Measurements from ENCODE around the gene METTL25. TPM values are rescaled to one million over a fixed set of nuclear protein-coding genes. Genes with fewer than 3 reads are reported as not detected.

METTL25 gene
- total RNA-seq, 4 donors from 2014 or later, result 6.1 to 16.8 (median 12.3) TPM

DNA sequence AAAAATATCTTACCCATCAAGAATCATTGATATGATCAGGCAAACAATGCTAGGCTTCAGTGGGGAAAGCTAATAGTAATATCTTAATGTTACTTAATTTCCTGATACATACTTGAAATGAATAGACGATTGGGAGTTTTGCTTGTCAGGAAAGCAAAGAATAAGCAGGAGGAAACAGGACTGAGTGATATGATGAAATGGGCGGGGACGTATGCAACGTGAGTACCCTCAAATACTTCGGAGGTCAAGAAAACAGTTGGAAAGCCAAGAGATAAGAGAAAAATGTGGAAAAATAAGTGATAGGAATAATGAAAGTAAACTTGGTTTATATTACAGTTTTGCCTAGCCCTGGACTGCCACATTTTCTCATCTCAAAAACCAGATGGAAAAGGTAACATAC lies 49.2 kb downstream of the METTL25 start:
- peaks cover 0 to 16% (median 2%) of the 10 kb centered on the region in 3 donors for H3K36me3 ChIP-seq
- H3K4me1 ChIP-seq, result no peaks in the 10 kb centered on the region
- no peak overlapping the region for H3K27ac ChIP-seq
- H3K9me3 ChIP-seq, result no peaks in the 10 kb centered on the region
- TF ChIP-seq, protein P1, sequence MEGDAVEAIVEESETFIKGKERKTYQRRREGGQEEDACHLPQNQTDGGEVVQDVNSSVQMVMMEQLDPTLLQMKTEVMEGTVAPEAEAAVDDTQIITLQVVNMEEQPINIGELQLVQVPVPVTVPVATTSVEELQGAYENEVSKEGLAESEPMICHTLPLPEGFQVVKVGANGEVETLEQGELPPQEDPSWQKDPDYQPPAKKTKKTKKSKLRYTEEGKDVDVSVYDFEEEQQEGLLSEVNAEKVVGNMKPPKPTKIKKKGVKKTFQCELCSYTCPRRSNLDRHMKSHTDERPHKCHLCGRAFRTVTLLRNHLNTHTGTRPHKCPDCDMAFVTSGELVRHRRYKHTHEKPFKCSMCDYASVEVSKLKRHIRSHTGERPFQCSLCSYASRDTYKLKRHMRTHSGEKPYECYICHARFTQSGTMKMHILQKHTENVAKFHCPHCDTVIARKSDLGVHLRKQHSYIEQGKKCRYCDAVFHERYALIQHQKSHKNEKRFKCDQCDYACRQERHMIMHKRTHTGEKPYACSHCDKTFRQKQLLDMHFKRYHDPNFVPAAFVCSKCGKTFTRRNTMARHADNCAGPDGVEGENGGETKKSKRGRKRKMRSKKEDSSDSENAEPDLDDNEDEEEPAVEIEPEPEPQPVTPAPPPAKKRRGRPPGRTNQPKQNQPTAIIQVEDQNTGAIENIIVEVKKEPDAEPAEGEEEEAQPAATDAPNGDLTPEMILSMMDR (IDR thresholded peaks at IDR 0.05), result no peak
- no peak for TF ChIP-seq EP300 (IDR thresholded peaks at IDR 0.05)
- no peak for TF ChIP-seq POLR2A (IDR thresholded peaks at IDR 0.05)
- no peak overlapping the region for H3K4me3 ChIP-seq
- DNase-seq (ENCODE audit: low spot score in 2 of 2), result no peak
- no peaks in the 10 kb centered on the region for H3K27me3 ChIP-seq
- 71 to 81% methylated on average over 5 of the region's 5 CpGs for WGBS, 2 donors

DNA sequence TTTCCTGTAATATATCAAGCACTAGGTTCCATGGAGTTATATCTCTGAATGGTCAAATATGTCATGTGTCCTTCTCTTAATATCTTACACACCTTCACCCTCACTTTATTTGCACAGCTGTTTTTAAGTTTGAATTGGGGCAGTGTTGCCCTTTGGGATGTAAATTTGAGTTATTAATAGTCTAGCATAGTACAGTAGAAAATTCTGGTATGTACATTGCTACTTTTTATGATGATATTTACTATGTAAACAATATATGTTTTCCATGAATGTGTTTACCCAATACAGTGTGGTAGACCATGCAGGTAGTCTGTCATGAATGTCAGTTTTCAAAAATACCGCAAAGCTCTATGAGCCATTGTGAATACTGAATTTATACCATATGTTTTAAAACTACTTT lies 50.5 kb downstream of the METTL25 start:
- TF ChIP-seq POLR2A (IDR thresholded peaks at IDR 0.05) (no peak), EP300 (IDR thresholded peaks at IDR 0.05) (no peak)
- TF ChIP-seq, protein P1 (IDR thresholded peaks at IDR 0.05), result no peak
- DNase-seq (ENCODE audit: low spot score in 2 of 2), result no peak
- H3K9me3 ChIP-seq, result no peaks in the 10 kb centered on the region

DNA sequence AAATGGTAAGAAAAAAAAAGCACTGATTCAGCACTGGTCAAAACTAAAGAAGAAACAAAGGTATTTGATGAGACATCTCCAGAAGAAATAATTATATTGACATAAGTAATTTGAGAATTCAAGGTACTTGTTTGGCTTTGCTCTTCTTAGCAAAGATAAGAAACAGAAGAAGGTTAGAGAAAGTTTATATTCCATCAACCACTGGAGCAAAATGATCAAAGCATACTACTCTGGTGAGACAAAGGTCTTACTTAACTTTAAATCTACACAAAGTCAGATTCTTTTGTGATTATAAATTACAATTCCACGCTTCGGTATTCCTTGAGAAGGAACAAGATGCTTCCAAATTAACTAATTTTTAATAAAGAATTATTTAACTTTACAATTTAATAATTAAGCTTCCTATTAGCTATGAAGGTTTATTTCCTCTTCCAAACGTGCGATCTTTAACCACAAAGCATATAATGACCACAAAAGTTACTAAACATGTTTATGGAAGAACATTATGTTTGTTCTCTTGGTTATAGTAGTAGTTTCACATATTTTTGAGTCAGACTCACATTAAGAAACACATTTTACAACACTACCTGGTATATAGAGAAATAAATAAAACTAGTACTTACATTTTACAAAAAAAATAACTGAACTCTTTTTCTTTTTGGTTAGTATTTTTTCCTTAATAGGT lies 53.4 kb downstream of the METTL25 start:
- no peak overlapping the region for H3K27ac ChIP-seq
- no peaks in the 10 kb centered on the region for H3K4me1 ChIP-seq
- TF ChIP-seq POLR2A (IDR thresholded peaks at IDR 0.05) (no peak), EP300 (IDR thresholded peaks at IDR 0.05) (no peak)
- TF ChIP-seq, protein P1 (IDR thresholded peaks at IDR 0.05), result no peak
- peaks cover 0 to 7% (median 0%) of the 10 kb centered on the region in 3 donors for H3K36me3 ChIP-seq
- H3K27me3 ChIP-seq, result no peaks in the 10 kb centered on the region
- WGBS, 2 donors, result 87 to 89% methylated on average over 4 of the region's 4 CpGs
- no peak overlapping the region for H3K4me3 ChIP-seq
- no peak for DNase-seq (ENCODE audit: low spot score in 2 of 2)
- no peaks in the 10 kb centered on the region for H3K9me3 ChIP-seq

More for the DNA sequence above, 50.5 kb downstream of the METTL25 start:
- H3K4me1 ChIP-seq, result no peaks in the 10 kb centered on the region
- H3K4me3 ChIP-seq, result no peak overlapping the region
- peaks cover 0 to 16% (median 0%) of the 10 kb centered on the region in 3 donors for H3K36me3 ChIP-seq
- no peak overlapping the region for H3K27ac ChIP-seq
- 75 to 84% methylated on average over 1 of the region's 1 CpG for WGBS, 2 donors
- no peaks in the 10 kb centered on the region for H3K27me3 ChIP-seq

DNA sequence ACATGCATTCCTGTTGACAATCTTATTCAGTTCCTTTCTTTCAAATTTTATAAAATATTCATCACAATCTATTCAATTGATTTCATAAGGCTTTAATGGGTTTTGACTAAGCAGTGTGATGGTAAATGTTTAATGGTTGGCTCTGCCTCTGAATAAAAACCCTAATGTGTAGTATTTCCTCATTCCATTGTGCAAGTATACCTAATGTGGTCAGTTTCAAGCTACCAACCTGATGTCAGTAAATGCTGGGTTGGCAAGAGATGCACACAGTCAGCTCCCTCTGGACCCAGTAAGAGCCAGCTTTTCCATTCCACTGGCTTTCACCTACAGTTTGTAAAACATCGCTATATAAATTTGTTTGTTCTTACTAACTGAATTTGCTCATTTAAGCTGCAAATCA lies 53.9 kb downstream of the METTL25 start:
- WGBS, 2 donors, result 93 to 100% methylated on average over 1 of the region's 1 CpG

DNA sequence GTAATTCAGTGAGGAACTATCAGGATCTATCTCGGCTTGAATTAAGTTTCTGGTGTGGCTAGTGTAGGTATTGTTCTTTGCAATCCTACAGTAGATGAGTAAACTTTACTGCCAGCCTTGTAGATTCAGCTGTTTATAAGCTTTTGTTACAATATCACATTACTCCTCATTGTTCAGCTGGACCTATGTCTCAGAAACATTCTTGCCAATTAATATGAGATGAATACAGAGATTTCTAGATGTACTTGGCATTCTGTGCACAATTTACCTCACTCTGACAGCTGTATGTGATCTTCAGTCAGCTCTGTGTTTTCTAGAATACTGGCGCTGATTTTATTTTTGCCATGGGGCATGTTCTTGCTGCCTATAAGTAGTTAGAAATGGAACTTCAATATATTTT lies 55.7 kb downstream of the METTL25 start:
- H3K27ac ChIP-seq, result no peak overlapping the region
- H3K4me3 ChIP-seq, result no peak overlapping the region
- no peak for TF ChIP-seq EP300 (IDR thresholded peaks at IDR 0.05)
- TF ChIP-seq POLR2A (IDR thresholded peaks at IDR 0.05), result no peak
- TF ChIP-seq, protein P1 (IDR thresholded peaks at IDR 0.05), result no peak
- no peaks in the 10 kb centered on the region for H3K27me3 ChIP-seq
- no peaks in the 10 kb centered on the region for H3K4me1 ChIP-seq
- WGBS, 2 donors, result 87 to 94% methylated on average over 2 of the region's 2 CpGs
- H3K36me3 ChIP-seq, result peaks cover 0 to 12% (median 0%) of the 10 kb centered on the region in 3 donors
- no peak for DNase-seq (ENCODE audit: low spot score in 2 of 2)
- no peaks in the 10 kb centered on the region for H3K9me3 ChIP-seq

More for the DNA sequence above, 53.9 kb downstream of the METTL25 start:
- no peak overlapping the region for H3K27ac ChIP-seq
- TF ChIP-seq, protein P1 (IDR thresholded peaks at IDR 0.05), result no peak
- TF ChIP-seq POLR2A (IDR thresholded peaks at IDR 0.05), result no peak
- TF ChIP-seq EP300 (IDR thresholded peaks at IDR 0.05), result no peak
- no peak overlapping the region for H3K4me3 ChIP-seq
- peaks cover 0 to 7% (median 0%) of the 10 kb centered on the region in 3 donors for H3K36me3 ChIP-seq
- H3K27me3 ChIP-seq, result no peaks in the 10 kb centered on the region
- H3K4me1 ChIP-seq, result no peaks in the 10 kb centered on the region
- DNase-seq (ENCODE audit: low spot score in 2 of 2), result no peak
- H3K9me3 ChIP-seq, result no peaks in the 10 kb centered on the region

Data from tibial nerve (tissue), 4 donors.